Hindlimb muscle (tissue), 1 donor: ENCODE results near the gene SAXO1. TPM values are rescaled to one million over a fixed set of nuclear protein-coding genes. Genes with fewer than 3 reads are reported as not detected.
A peak's percentile ranks its signal among the peaks of the same experiment; 100 is the strongest.

Experiments
- DNase-seq: peaks from one replicate; pipeline ENCODE4 v3.0.0-alpha.2; 2013
- polyA plus RNA-seq: library from polyadenylated mRNA; unstranded; fragments of 120-200 nt; gene quantifications from one replicate; pipeline ENCODE4 v1.2.1, GENCODE V29; 2013; ENCODE audit not compliant: insufficient read length

Gene SAXO1
- polyA plus RNA-seq, 1 donor: 0.06 TPM

DNA sequence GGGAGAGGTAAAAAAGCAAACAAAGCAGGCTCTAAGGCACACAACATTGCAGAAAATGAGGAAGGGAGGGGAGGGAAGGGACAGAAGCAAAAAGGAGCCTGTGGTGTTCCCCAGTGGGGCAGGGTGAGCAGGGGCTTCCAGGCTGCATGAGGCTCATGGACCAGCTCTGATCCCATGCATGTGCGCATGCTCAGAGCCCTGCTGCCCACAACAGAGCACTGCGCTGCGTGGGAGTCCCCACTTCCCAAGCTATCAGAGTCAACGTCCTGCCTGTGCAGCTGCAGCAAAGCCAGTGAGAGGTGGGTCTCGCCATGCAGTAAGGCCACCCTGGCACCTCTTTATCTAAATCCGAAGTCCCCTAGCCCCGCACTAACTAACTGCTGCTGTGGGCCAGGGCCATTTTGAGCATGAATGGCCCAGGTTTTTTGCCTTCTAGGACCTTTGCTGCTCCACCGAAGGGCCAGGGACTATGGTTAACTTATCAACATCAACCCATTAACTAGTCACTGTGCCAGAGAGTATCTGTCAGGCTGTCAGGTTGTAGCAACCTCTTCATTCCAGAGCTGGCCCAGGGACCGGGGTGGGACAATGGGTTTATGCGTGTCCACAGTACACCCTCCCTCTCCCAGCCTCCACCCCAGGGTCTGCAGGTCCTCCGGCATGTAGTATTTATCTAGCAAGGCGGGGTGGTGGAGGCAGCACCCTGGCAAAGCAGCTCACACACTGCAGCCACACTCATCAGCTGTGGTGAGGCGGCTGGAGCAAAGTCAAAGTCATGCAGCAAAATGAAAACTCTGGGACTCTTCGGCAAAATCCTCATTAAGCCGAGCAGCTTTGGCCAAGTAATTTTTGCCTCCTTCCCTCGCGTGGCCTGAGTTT lies 123.6 kb downstream of the SAXO1 start:
- no peak for DNase-seq

DNA sequence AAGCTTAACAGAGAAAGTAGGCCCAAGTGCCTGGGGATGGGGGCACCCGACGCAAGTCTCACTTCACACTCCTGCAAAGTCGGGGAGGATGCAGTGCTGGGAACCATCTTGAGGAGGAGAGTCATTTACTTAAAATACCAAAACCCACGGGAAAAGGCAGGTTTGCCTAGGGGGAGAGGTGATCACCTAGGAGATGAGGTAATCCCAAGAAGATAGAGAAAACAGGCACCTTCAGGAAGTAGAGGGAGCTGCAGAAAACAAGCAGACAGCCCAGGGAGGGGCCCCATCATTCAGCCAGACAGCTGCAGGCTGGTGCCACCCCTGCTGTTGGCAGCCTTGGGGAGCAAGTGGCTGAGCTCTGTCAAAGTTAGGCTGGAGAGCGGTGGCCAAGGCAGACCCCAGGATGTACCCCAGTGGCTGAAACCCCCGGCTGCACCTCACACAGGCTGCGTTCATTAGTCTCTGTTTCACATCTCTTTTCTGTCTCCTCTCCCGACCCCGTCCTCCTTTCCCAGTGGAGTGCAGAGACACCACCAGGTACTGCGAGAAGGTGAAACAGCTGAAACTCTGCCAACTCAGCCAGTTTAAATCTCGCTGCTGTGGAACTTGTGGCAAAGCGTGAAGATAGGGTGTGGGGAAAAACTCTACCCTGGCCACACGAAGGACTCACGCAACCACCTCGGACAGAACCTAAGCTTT lies 124.9 kb downstream of the SAXO1 start:
- DNase-seq: no peak

DNA sequence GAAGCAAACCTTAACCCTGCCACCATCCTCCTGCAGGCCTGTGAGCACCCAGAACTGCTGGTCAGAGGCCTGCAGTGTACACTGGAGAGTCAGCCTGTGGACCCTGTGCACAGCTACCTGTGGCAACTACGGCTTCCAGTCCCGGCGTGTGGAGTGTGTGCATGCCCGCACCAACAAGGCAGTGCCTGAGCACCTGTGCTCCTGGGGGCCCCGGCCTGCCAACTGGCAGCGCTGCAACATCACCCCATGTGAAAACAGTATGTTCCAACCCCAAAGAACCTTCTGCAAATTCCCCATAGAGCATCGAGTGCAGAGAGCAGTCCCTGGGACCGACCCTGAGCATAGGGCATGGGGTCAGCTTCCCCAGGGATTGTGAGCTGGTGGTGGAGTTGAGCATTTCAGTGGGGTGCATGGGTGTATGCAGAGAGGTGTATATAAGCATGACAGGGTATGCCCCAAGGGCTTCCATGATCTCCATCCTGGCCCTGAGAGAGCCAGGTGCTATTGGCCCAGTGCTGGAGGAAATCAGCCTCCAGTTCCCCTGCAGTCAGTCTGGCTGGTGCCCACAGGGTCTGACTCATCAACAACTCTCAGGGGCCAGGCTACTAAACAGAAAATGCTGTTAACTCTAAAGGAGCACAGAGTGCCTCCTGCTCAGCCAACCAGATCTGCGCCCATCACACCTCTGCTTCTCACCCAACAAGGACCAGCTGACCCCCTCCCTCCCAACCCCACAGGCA lies 126.2 kb downstream of the SAXO1 start:
- no peak for DNase-seq

DNA sequence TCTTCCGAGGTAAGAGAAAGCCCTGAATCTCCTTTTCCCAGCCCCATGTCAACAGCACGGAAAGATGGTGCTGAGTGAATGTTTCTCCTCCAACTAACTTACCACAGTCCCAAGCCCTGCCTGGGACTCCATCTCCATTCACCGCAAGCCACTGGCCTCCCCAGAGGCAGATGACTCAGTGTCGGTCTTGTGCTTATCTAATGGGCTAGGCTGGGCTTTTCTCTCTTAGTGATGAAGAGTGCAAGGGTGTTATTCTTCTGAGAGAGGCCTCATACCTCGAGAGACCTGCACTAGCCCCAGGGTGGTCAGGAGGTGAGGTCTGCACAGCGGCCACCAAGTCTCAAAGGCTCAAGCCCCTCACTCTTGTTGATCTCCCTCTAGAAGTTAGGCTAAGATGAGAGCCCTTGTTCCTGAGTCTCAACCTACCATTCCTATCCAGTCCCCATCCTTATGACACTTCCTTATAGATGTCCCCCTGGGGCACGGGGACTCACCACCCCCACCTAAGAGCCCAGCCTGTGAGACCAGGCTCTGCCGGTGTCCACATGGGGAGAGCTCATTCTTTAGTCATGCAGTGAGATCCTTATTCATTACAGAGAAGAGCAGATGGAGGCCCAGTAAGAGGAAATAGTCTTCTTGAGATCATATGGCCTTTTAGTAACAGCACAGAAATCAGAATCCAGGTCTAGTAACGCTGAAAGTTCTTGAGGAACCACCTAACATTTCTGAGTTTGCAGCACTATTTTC lies 127.0 kb downstream of the SAXO1 start:
- no peak for DNase-seq

DNA sequence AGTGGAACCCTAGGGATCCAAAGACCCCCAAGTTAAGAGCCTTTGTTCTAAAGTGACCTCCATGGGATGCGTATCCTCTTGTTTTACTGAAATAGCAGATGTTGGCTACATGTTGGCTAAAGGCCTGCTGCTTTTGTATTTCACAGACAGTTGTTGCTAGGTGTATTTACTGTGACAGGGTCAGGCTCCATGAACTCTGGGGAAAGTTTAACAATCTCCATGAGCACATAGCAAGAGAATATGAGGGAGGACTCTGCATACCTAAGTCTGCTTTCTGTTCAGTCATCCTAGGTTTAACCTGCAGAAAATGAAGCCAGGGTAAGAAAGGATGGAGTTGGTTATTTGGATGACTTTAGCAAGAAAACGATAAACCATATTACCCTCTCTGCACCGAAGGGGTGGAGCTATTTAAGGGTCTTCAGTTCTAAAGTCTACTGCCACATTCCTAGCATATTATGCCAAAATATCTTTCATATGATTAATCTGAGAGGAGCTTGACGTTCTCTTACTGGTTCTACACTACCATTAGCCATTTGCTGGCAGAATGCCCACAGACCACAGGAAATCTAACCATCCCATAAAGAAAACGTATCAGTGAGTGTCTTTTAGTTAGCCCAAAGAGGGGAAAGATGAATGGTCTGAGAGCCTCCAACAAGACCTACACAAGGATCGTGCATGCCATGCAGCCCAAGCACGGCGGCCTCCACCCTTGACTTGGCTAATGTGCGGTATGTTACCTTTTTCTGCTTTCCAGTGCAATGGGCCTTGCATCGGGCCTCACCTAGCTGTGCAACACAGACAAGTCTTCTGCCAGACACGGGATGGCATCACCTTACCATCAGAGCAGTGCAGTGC lies 127.8 kb downstream of the SAXO1 start:
- no peak for DNase-seq

DNA sequence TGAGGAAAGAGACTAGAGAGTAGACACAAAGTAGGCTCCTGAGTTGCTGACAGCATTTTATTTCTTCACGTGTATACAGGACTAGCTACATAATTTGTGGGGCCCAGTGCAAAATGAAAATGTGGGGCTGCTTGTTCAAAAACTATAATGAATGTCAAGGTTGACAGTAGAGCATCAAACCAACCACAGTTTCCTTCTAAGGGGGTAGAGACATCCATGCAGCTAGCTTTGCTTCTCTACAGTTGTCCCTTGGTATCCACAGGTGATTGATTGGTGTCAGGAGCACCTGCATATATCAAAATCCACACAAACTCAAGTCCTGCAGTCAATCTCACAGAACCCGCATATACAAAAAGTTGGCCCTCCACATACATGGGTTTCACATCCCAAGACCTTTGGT lies 129.6 kb downstream of the SAXO1 start:
- no peak for DNase-seq

DNA sequence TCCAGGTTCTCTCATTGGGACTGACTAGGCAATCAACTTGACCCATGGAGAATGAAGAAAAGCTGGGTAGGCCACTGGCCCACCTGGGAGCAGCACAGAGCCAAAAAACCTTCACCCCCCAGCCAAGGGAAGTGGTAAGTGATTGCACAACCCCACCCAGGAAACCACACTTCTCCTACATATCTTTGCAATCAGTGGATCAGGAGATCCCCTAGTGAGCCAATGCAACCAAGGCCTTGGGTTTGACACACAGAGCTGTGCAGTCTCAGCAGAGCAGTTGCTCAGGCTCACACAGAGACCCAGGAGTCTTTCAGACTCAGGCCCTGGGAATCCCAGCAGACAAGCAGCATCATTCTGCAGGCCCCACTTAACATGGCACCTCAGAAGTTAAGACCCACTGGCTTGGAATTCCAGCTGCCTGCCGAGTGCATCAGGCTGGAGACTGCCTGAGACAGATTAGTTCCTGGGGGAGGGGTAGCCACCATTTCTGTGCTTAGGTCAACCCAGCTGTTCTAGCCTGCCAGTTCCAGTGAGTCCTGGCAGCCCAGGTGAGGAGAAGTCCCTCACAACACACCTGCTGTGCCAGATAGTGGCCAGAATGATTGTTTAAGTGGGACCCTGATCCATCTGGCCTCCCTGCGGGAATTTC lies 136.4 kb downstream of the SAXO1 start:
- DNase-seq: no peak

DNA sequence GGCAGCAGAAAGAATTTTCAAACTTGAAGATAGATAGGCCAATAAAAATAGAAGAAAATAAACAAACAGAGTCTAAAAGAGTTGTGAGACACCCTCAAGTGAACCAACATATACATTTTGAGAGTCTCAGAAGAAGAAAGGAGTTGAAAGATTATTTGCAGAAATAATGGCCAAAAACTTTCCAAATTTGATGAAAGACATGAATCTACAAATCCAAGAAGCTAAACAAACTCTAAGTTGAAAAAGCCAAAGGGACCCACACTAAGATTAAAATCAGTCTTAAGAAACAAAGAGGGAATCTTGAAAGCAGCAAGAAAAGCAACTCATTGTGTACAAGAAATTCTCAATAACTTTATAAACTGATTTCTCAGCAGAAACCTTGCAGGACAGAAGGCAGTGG lies 137.0 kb downstream of the SAXO1 start:
- no peak for DNase-seq

DNA sequence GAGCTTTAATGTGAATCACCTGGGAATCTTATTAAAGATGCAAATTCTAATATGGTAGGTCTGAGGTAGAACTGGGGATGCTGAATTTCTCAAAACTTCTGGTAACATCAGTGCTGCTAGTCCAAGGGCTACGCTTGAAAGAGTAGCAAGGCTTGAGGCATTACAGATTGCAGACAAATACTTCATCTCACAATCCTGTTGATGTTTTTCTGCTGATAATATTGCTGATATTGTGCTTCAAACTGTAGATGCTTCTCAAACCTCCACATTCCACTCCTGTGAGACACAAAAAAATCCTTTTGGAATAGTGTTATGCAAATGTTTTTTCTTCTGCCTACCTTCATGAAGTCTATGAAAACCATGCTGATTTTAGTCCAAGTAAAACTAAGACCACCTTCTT lies 139.5 kb downstream of the SAXO1 start:
- no peak for DNase-seq

DNA sequence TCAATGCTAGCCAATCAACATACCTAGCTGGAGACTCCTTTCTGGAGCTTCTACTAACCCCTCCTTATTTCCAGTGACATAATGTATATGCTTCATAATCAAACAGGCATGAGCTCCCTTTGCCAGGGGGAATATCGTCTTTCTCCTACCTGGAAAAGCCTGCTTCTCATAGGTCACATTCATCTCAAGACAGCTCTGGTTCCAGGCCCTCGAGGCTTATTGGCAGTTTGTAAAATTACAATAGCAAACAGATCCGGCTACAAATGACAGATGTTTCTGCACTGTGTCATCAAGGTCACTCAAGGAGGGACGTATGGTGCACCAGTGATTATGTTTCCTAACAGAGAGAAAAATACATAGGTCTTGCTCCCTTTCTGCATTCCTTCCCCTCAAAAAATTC lies 140.0 kb downstream of the SAXO1 start:
- DNase-seq: no peak

DNA sequence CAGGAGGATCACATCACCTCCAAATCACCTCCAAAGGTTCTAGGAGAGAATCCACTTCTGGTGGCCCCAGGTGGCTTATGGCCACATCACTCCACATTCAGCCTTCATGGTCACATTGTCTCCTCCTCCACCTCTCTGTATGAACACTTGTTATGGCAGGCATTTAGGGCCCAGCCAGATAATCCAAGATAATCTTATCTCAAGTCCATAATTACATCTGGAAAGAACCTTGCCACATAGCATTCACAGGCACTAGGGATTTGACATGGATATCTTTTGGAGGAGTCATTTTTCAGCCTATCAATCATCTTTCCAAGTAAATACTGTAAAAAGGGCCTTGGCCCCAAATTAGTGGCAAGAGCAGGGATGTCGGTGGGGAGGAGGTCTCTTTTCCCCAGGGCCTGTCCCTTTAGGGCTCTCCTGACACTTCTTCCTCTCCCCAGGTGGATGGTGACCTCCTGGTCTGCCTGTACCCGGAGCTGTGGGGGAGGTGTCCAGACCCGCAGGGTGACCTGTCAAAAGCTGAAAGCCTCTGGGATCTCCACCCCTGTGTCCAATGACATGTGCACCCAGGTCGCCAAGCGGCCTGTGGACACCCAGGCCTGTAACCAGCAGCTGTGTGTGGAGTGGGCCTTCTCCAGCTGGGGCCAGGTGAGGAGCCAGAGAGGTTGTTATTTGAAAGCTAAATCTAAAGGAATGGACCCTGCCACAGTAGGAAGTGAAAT lies 140.9 kb downstream of the SAXO1 start:
- DNase-seq: no peak

DNA sequence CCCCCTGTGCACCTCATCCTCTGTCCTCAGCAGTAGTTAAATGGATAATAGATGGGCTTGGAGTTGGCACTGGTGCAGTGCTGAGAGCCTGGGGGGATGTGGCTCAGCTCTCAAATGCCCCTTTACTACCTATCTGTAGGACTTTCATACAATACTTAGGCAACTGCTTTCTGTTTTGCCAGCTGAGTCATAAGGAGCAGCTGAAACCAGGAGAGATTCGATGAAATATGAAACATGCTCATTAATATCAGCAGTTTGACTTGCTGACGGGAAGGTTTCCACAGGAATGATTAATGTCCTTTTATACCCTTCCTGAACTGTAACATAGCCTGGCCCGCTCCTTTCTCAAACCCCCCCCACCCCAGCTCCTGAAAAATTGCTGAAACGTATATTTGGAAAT lies 142.6 kb downstream of the SAXO1 start:
- peak; percentile 29 for DNase-seq

DNA sequence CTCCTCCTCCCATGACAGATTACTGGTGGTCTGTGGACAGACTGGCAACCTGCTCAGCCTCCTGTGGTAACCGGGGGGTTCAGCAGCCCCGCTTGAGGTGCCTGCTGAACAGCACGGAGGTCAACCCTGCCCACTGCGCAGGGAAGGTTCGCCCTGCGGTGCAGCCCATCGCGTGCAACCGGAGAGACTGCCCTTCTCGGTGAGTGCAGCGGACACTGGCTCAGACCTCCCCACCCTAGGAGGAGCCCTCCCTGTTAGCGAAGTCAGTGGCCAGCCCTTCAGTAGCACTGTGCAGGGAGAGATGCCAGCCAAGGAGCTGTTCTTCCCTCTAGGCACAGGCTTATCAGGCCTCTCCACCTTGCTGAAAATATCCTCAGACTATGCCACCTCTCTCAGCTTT lies 143.5 kb downstream of the SAXO1 start:
- no peak for DNase-seq

DNA sequence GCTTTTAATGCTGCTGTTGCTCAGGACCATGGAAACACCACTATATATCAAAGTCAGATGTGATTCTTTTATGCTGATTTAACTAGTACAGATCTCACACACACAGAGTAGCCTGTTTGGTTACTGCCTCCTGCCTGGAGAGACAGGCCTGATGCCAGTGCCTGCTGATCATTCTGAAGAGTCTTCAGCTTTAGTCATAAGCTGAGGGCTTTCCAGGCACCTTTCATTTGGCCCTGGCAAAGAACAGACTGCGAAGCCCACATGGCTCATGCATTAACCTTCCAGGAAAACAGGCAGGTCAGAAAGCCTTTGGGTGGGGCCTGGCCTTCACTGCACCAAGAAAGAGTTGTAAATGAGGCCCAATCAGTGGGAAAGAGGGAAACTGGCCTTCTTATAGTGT lies 144.7 kb downstream of the SAXO1 start:
- no peak for DNase-seq

DNA sequence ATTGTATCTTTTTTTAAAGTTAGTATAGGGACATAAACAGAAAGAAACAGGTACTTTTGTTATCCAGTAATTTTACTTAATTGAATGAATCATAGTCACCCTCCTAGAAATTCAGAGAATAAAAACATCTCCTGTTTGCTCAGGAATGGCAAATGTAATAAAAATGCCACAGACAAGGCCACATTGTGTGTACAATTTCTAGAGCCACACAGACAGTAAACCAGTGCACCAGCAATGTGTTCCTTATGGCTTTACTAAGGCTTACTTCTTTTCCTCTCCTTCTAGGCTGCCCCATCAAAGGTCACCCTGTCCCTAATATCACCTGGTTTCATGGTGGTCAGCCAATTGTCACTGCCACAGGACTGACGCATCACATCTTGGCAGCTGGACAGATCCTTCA lies 145.5 kb downstream of the SAXO1 start:
- DNase-seq: no peak

DNA sequence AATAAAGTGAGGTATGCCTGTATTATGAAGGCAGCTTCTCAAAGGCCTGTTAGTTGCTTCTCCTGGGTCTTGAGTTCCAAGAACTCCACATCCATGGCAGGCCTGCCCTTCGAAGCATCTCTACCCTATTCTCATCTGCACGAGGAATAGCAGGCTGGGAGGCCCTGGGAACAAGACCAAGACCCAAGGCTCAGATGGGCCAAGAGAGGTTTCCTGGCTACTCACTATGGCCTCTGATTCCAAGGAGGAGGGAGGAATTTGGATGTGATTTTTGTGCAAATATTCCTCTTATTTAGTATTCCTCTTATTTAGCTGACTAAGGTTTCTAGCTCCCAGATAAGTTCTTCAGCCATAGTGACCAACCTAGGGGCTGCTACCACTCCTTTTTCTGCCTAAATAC lies 151.3 kb downstream of the SAXO1 start:
- DNase-seq: peak; percentile 34

DNA sequence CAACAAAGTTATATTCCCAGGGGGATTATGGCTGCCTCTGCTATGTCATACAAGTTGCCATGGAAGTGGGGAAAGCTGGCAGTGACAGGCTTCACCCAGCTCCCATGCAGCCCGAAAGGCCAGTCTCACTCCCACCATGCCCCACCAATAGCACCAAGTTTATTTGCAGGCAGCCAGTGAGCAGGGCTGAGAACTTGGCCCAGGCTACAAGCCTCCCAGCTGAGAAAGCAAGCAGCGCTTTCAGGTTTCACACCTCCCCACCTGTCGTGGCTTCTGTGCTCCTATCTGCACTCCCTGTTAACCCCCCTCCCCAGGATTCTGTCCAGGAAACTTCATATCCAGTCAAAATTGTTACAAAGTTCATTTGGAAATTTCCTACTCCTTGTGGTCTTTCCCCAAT lies 155.0 kb downstream of the SAXO1 start:
- DNase-seq: no peak
